Psoas muscle (tissue), 8 donors: ENCODE data around the gene MYO1F. TPM values are rescaled to one million over a fixed set of nuclear protein-coding genes. Genes with fewer than 3 reads are reported as not detected.

Experiments
- ATAC-seq, 4 donors: fragments of 200-7000 bp; cut with Tn5 transposase; one replicate each; pipeline ENCODE4 v1.9.1; 2020; ENCODE audit warnings: moderate library complexity in 3 of 4, mild to moderate bottlenecking in 2 of 4
- DNase-seq, 2 donors: peaks; one replicate each; pipeline ENCODE4 v3.0.0-alpha.2; 2020
- H3K27ac ChIP-seq: fragments of 200-600 bp; one replicate; pipeline ENCODE4 v1.8.0; 2022
- H3K27me3 ChIP-seq, 3 donors: fragments of 200-600 bp in 1 of 3; one replicate each; pipeline versions ENCODE4 v1.6.1 to v1.8.0; 2013 to 2022; ENCODE audit warnings: low read length in 2 of 3, mild to moderate bottlenecking in 2 of 3, moderate library complexity in 1 of 3; ENCODE audit not compliant: insufficient read depth in 3 of 3
- H3K36me3 ChIP-seq, 2 donors: fragments of 200-600 bp in 1 of 2; one replicate each; pipeline versions ENCODE4 v1.6.1 to v1.8.0; 2013 to 2022; ENCODE audit warnings: low read depth in 1 of 2, mild to moderate bottlenecking in 1 of 2, moderate library complexity in 1 of 2; ENCODE audit not compliant: insufficient read depth in 1 of 2
- H3K4me1 ChIP-seq: fragments of 200-600 bp; one replicate; pipeline ENCODE4 v1.8.0; 2022
- H3K4me3 ChIP-seq: fragments of 200-600 bp; one replicate; pipeline ENCODE4 v1.8.0; 2022; ENCODE audit warnings: mild to moderate bottlenecking
- H3K9me3 ChIP-seq: fragments of 200-600 bp; one replicate; pipeline ENCODE4 v1.8.0; 2022
- CTCF ChIP-seq: fragments of 200-600 bp; IDR thresholded peaks from one replicate; pipeline ENCODE4 v1.8.0; 2022; ENCODE audit warnings: antibody characterized with exemption
- WGBS, 3 donors: extraction: QIAGEN DNeasy Blood & Tissue Kit; methylation state at CpG; one replicate each; pipeline versions ENCODE4 v1.1.6 to v1.1.7; 2013; 5-methylcytosine and 5-hydroxymethylcytosine counted together
- intact Hi-C, 2 donors: fragments of 100-400 bp; cut with DNase I; formaldehyde crosslinking; loops; one replicate each; pipeline versions ENCODE4 v1.11.0 to v1.14.2; 2022
- polyA plus RNA-seq, 3 donors: library from polyadenylated mRNA; stranded (reverse); fragments of 200-250 nt; gene quantifications; one replicate each; pipeline ENCODE4 v1.2.3, GENCODE V29; 2013
- total RNA-seq, 4 donors: library from RNA; stranded (reverse); fragmentation: NEBNext Ultra II Directional in 2 of 4; extraction: Animal tissue kit (Norgen Biotek cat#: 25700) in 2 of 4; gene quantifications; one replicate each; pipeline versions ENCODE4 v1.2.1 to v1.2.4, GENCODE V29; 2021 to 2023
- donor health status: healthy with polysubstance abuse.
- donor health status: DM: no; HTN: no; CAD: no; lungs with moderate emphysema.
- donor health status: Bipolar disorder and iron deficiency.
- donor health status: healthy.
- donor health status: DM: yes; HTN: yes; CAD: no.
- donor health status: DM: no; HTN: no; CAD: no.
- donor health status: DM: no; HTN: no; CAD: no.
- donor health status: DM: yes; HTN: yes; CAD: no.

Gene MYO1F
- total and polyA plus RNA-seq, 7 donors = 1.00 to 6.3 (median 3.5) TPM

DNA sequence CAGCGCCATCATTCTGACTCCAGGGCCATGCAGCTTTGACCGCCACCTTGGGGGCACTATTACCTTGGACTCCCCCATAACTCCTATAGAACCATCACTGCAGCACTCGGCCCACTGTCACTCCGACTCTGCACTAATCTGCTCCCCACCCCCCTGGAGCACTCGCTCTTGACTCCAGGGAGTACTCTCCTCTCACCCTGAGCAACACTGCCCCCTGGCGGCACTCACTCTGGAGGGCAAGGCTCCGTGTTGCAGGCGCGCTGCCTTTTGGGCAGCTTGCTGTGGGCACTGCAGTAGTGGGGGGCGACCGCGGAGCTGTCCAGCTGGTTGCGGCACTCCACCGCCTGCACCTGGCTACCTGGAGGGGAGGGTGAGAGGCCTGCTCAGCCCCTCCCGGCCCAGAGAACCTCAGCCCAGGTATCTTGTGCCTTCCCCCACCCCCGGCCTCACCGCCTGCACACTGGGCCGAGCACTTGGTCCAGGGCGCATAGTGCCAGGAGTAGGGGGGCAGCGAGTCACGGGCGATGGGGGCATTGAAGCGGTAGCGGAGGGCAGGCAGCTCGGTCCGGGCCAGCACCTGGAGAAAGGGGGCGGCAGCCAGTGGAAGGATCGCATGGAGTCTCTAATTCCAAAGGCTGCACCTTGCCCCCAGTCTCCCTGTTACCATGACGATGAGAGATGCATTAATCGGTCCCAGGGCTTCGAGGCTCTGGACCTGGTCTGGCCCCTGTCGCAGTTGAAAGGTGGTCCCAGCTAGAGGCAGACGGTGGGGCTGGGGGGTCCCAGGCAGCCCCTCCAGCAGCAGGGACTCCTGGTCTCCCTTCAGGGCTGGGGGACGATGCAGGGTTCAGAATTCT, 8.9 kb upstream of the MYO1F start:
- whole genome bisulfite sequencing, 3 donors = 78 to 84% (median 82%) methylated on average over 33 to 34 of the region's 34 CpGs
- TF ChIP-seq CTCF = peak; percentile 21
- H3K4me1 ChIP-seq = no peaks in the 10 kb centered on the region
- no peak overlapping the region for H3K4me3 ChIP-seq
- ATAC-seq = no peak
- peaks cover 0 to 6% (median 2%) of the 10 kb centered on the region in 3 donors for H3K27me3 ChIP-seq
- intact Hi-C loops = no loop called here
- no peak for DNase-seq
- no peaks in the 10 kb centered on the region for H3K9me3 ChIP-seq
- H3K27ac ChIP-seq = no peak overlapping the region
- H3K36me3 ChIP-seq = no peaks in the 10 kb centered on the region

DNA sequence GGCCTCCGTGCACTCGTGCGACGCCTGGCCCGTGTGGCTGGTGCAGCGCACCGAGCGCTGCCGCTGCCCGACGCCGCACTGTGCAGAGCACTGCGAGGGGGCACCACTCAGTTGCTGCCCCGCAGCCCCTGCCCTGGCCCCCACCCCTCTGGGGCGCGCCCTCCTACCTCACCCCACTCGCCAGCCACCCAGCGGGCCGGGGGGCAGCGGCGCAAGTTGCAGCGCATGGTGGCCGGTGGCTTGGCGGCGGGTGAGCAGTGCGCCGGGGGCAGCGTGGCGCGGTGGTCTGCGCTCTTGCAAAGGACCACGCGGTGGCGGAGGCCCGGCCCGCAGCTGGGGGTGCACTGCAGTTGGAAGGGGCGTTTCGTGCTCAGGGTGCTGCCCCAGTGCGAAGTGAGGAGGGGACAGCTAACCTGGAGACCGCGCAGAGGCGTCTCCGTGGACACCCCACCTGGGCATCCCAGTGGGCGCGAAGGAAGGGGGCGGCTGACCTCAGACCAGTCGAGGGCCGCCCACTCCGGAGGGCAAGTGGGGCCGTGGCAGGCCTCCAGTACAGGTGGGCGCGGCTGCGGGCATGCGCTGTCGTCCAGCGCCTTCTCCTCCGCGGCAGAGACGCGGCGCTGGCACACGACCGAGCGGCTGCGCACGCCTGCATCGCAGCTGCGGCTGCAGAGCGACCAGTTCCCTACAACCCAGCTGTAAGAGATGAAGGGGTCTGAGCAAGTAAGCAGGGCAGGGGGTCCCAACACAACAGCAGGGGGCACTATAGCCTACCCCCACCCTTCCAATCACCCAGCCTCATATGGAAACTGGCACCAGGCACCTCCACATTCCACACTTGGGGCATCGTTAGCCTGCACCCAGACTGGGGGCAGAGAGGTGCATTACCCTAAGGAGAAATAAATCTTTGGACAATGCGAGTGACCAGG, 8.0 kb upstream of the MYO1F start:
- Histone ChIP-seq H3K4me3 (no peak overlapping the region), H3K27ac (no peak overlapping the region), H3K9me3 (no peaks in the 10 kb centered on the region), H3K27me3 (peaks cover 0 to 6% (median 2%) of the 10 kb centered on the region in 3 donors), H3K36me3 (no peaks in the 10 kb centered on the region), H3K4me1 (no peaks in the 10 kb centered on the region)
- no peak for DNase-seq
- TF ChIP-seq CTCF = no peak
- WGBS, 3 donors = 81 to 86% (median 82%) methylated on average over 62 to 71 of the region's 71 CpGs
- intact Hi-C loops = loop anchor here in 1 of 2 donors (5.0 kb wide), 1 partner anchor 57 kb away; no protein-coding TSS in a partner anchor
- no peak for ATAC-seq

DNA sequence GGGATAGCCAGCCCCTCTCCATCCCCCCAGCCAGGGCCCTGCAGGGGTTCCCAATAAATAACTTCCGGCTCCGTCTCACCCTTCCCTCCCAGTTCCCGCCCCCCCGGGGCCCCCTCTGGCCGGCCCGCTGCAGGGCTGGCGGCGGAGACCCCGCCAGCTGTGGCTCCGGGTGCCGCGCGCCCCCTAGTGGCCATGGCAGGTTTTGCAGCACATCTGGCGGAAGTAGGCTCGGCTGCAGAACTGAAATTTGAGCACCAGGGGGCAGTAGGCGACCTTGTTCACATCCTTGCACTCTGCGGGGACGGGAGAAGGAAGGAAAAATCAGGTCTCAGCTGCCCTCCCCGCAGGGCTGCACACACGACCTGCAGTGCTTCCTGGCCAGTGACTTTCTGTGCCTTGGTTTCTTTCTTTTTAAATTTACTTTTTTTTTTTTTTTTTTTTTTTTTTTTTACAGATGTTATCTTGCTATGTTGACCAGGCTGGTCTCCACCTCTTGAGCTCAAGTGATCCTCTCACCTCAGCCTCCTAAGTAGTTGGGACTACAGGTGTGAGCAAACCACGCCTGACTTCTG, 3.6 kb upstream of the MYO1F start:
- Histone ChIP-seq H3K36me3 (no peaks in the 10 kb centered on the region), H3K9me3 (no peaks in the 10 kb centered on the region), H3K27ac (no peak overlapping the region), H3K27me3 (peaks cover 0 to 6% (median 4%) of the 10 kb centered on the region in 3 donors), H3K4me1 (no peaks in the 10 kb centered on the region), H3K4me3 (no peak overlapping the region)
- WGBS, 3 donors = 4 to 5% (median 4%) methylated on average over 14 to 21 of the region's 21 CpGs
- DNase-seq (peak; percentile 69 to 85), ATAC-seq (peak; percentile 27 to 69 (median 51))
- intact Hi-C loops = loop anchor here in 1 of 2 donors (5.0 kb wide), 1 partner anchor 62 kb away; no protein-coding TSS in a partner anchor
- TF ChIP-seq CTCF = peak; percentile 84

DNA sequence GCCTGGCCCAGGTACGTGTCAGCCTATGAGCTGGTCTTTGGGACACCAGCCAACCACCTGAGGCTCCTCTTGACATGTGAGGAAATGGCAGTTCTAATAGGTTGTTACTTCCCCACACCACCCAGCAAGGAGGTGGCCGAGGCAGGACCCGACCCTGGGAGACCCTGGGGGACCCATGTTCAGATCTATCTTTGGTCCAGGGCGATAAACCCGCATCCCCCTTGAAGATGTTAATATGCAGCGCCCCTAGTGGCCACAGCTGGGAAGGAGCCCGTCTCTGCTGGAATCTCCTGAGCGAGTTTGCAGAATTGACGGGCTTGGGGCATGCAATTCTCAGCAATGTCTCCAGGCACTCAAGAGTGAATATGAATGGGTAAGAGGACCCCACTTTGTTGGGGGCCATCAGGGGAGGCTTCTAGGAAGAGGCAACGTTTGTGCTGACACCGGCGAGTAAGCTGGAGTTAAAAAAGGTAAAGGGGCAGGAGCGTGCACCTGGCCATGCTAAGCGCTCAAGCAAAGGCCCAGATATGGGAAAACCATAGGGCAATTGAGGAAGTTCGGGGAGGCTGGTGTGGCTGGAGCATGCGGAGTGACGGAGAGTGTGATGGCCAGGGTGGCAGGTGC, 1.5 kb upstream of the MYO1F start:
- DNase-seq (peak; percentile 78 to 80), ATAC-seq (peak in 2 of 4 donors; percentile 43 to 63)
- no peaks in the 10 kb centered on the region for H3K4me1 ChIP-seq
- no peak overlapping the region for H3K4me3 ChIP-seq
- H3K36me3 ChIP-seq = no peaks in the 10 kb centered on the region
- 18 to 20% (median 19%) methylated on average over 17 of the region's 17 CpGs for WGBS, 3 donors
- H3K27me3 ChIP-seq = peaks cover 0 to 6% (median 4%) of the 10 kb centered on the region in 3 donors
- no peaks in the 10 kb centered on the region for H3K9me3 ChIP-seq
- intact Hi-C loops = loop anchor here in 1 of 2 donors (5.0 kb wide), 1 partner anchor 166 kb away; the partner anchor contains the start of gene MARCHF2
- TF ChIP-seq CTCF = peak; percentile 75
- H3K27ac ChIP-seq = no peak overlapping the region
